ENCODE data around the gene FBXO44.

The FBXO44 gene

DNA sequence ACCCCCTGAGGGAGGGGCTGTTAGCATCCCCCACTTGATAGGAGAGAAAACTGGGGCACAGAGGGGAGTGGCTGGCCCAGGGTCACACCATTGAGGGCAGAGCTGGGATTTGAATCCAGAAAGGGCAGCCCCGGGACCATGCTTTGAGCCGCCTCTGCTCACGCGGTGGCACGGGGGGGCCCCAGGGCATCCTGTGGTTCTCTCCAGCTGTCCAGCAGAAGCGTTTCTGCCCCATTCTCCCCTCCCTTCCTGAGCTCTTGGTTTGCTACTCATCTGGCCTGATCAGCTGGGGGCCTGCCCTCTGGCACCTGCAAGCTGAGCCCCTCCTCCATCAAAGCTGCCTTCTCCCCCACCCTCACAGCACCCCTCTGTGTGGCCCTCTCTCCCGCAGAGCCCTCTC is 37.9 kb upstream of the FBXO44 start:
- H3K36me3 ChIP-seq (replicated peaks; ENCODE audit: low read depth, low read length) = no peaks in the 10 kb centered on the region
- H3K27ac ChIP-seq (ENCODE audit: low read length) = no peak overlapping the region
- no peaks in the 10 kb centered on the region for H3K9me3 ChIP-seq (ENCODE audit: insufficient read depth, low read length)
- no peak overlapping the region for H3K4me2 ChIP-seq (ENCODE audit: low read length)
- TF ChIP-seq EZH2phosphoT487 (IDR thresholded peaks at IDR 0.05; ENCODE audit: low read depth) = no peak
- TF ChIP-seq, protein P1, sequence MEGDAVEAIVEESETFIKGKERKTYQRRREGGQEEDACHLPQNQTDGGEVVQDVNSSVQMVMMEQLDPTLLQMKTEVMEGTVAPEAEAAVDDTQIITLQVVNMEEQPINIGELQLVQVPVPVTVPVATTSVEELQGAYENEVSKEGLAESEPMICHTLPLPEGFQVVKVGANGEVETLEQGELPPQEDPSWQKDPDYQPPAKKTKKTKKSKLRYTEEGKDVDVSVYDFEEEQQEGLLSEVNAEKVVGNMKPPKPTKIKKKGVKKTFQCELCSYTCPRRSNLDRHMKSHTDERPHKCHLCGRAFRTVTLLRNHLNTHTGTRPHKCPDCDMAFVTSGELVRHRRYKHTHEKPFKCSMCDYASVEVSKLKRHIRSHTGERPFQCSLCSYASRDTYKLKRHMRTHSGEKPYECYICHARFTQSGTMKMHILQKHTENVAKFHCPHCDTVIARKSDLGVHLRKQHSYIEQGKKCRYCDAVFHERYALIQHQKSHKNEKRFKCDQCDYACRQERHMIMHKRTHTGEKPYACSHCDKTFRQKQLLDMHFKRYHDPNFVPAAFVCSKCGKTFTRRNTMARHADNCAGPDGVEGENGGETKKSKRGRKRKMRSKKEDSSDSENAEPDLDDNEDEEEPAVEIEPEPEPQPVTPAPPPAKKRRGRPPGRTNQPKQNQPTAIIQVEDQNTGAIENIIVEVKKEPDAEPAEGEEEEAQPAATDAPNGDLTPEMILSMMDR (IDR thresholded peaks at IDR 0.05; ENCODE audit: low read depth, low read length) = no peak
- 0 out of 2 replicates have a peak, but pooled peaks cover 2% of the 10 kb centered on the region for H3K27me3 ChIP-seq (ENCODE audit: low read depth, low read length)
- no peaks in the 10 kb centered on the region for H4K20me1 ChIP-seq (ENCODE audit: insufficient read depth, low read length)
- no peaks in the 10 kb centered on the region for H3K4me1 ChIP-seq (ENCODE audit: low read length)
- no peaks in the 10 kb centered on the region for H3K79me2 ChIP-seq (ENCODE audit: low read length)
- no peak overlapping the region for H3K9ac ChIP-seq (ENCODE audit: low read length)
- H3K4me3 ChIP-seq (ENCODE audit: low read length) = no peak overlapping the region
- H2AFZ ChIP-seq (ENCODE audit: low read depth, low read length) = no peak overlapping the region

DNA sequence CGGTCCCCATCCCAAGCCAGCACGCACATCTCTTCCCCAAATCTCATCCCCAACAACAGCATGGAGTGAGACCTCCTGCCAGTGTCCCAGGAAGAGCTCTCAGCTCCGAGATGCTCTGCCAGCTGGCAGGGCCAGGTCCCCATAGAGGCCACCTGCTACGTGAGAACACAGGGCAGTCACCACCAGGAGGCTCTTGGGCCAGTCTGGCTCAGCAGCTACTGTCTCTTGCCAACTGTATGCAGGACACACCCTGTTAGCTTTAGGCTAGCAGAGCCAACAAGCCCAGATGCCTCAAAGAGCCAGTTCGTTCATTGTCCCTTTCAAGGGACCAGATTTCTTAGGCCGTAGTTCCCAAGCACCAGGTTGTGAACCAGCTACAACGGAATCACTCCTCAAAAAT is 37.4 kb upstream of the FBXO44 start:
- Histone ChIP-seq H3K4me2 (ENCODE audit: low read length) (no peak overlapping the region), H4K20me1 (ENCODE audit: insufficient read depth, low read length) (no peaks in the 10 kb centered on the region), H3K27ac (ENCODE audit: low read length) (no peak overlapping the region), H2AFZ (ENCODE audit: low read depth, low read length) (no peak overlapping the region), H3K4me1 (ENCODE audit: low read length) (no peaks in the 10 kb centered on the region), H3K4me3 (ENCODE audit: low read length) (no peak overlapping the region), H3K9ac (ENCODE audit: low read length) (no peak overlapping the region), H3K79me2 (ENCODE audit: low read length) (no peaks in the 10 kb centered on the region), H3K36me3 (replicated peaks; ENCODE audit: low read depth, low read length) (no peaks in the 10 kb centered on the region), H3K9me3 (ENCODE audit: insufficient read depth, low read length) (no peaks in the 10 kb centered on the region), H3K27me3 (ENCODE audit: low read depth, low read length) (0 out of 2 replicates have a peak, but pooled peaks cover 2% of the 10 kb centered on the region)
- no peak for TF ChIP-seq EZH2phosphoT487 (IDR thresholded peaks at IDR 0.05; ENCODE audit: low read depth)
- TF ChIP-seq, protein P1 (IDR thresholded peaks at IDR 0.05; ENCODE audit: low read depth, low read length) = no peak

DNA sequence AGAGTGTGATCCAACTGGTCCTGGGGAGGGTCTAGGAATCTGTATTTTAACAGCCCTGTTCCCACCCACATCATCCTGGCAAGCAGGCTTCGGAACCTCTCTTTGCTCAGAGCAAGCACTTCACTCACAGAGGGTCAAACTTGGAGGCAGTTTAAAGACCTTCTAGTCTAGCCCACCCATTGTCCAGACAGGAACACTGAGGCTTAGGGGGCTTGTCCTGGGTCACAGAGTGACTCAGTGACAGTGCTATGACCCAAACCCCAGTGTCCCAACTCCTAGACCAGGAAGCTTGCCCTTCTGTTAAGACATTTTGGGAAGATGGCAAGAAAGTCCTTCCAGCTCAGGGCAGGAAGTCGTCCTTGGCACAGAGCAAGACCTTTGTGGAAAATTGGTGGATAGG is 36.9 kb upstream of the FBXO44 start:
- Histone ChIP-seq H3K4me2 (ENCODE audit: low read length) (no peak overlapping the region), H3K27ac (ENCODE audit: low read length) (no peak overlapping the region), H3K27me3 (ENCODE audit: low read depth, low read length) (no peaks in the 10 kb centered on the region), H3K4me1 (ENCODE audit: low read length) (no peaks in the 10 kb centered on the region), H3K36me3 (replicated peaks; ENCODE audit: low read depth, low read length) (no peaks in the 10 kb centered on the region), H3K9ac (ENCODE audit: low read length) (no peak overlapping the region), H3K79me2 (ENCODE audit: low read length) (no peaks in the 10 kb centered on the region), H3K9me3 (ENCODE audit: insufficient read depth, low read length) (no peaks in the 10 kb centered on the region), H3K4me3 (ENCODE audit: low read length) (no peak overlapping the region), H2AFZ (ENCODE audit: low read depth, low read length) (no peak overlapping the region), H4K20me1 (ENCODE audit: insufficient read depth, low read length) (no peaks in the 10 kb centered on the region)
- TF ChIP-seq, protein P1 (IDR thresholded peaks at IDR 0.05; ENCODE audit: low read depth, low read length) = no peak
- TF ChIP-seq EZH2phosphoT487 (IDR thresholded peaks at IDR 0.05; ENCODE audit: low read depth) = no peak

DNA sequence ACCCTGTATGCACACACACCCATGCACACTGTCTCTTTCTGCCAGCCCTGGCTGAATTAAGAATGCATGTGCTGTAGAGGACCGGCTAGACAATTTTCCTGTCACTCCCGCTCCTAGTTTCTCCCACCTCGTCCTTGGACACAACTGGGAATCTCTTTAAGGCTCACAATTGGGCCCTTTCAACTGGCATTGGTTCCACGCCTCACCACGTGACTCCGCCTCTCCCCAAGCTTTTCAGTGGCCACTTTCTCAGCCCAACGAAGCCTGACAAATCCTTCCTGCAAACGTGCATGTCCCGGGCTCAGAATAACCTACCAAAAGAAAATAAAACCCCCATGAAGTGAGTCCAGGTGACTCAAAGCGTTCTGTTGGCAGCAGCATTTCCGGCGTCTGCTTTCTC is 34.3 kb upstream of the FBXO44 start:
- Histone ChIP-seq H2AFZ (ENCODE audit: low read depth, low read length) (no peak overlapping the region), H3K36me3 (replicated peaks; ENCODE audit: low read depth, low read length) (no peaks in the 10 kb centered on the region), H3K79me2 (ENCODE audit: low read length) (no peaks in the 10 kb centered on the region), H3K27me3 (ENCODE audit: low read depth, low read length) (no peaks in the 10 kb centered on the region), H3K27ac (ENCODE audit: low read length) (no peak overlapping the region), H3K9me3 (ENCODE audit: insufficient read depth, low read length) (no peaks in the 10 kb centered on the region), H3K9ac (ENCODE audit: low read length) (no peak overlapping the region), H4K20me1 (ENCODE audit: insufficient read depth, low read length) (no peaks in the 10 kb centered on the region), H3K4me2 (ENCODE audit: low read length) (no peak overlapping the region), H3K4me1 (ENCODE audit: low read length) (no peaks in the 10 kb centered on the region), H3K4me3 (ENCODE audit: low read length) (no peak overlapping the region)
- TF ChIP-seq, protein P1 (IDR thresholded peaks at IDR 0.05; ENCODE audit: low read depth, low read length) = no peak
- no peak for TF ChIP-seq EZH2phosphoT487 (IDR thresholded peaks at IDR 0.05; ENCODE audit: low read depth)
